GM10266 (cell line): Measurements from ENCODE around the gene PDILT.

Experiments
- DNase-seq: peaks from one replicate; pipeline ENCODE4 v3.0.0; 2012; ENCODE audit errors: extremely low spot score
- CTCF ChIP-seq: IDR thresholded peaks from 2 replicates; pipeline ENCODE4 v1.5.1; 2012; ENCODE audit warnings: mild to moderate bottlenecking, low read depth; ENCODE audit not compliant: control insufficient read depth, insufficient read depth; ENCODE audit errors: missing control alignments

Gene PDILT

GRCh38 chr16:20363191-20363590 is 41.3 kb downstream of the PDILT start:
- no peak for TF ChIP-seq CTCF
- no peak for DNase-seq

DNA sequence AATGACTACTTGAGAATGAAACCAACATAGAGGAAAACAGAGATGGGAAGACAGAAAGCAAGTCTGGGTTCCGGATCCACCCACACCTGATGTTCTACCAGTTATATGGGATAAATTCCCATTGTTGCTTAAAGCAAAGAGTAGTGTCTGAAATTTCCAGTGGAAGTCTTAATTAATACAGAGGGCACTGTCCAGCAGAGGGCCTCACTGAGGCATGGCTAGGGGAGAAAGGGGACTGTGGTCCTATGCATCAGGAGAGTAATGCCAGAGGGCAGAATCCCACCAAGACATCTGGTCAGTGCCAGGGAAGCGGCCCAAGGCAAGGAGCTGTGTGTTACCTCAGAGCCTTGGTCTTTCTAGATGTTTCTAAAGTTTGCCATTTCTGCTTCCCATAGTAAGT is 44.5 kb downstream of the PDILT start:
- peak; percentile 38 for TF ChIP-seq CTCF
- no peak for DNase-seq

DNA sequence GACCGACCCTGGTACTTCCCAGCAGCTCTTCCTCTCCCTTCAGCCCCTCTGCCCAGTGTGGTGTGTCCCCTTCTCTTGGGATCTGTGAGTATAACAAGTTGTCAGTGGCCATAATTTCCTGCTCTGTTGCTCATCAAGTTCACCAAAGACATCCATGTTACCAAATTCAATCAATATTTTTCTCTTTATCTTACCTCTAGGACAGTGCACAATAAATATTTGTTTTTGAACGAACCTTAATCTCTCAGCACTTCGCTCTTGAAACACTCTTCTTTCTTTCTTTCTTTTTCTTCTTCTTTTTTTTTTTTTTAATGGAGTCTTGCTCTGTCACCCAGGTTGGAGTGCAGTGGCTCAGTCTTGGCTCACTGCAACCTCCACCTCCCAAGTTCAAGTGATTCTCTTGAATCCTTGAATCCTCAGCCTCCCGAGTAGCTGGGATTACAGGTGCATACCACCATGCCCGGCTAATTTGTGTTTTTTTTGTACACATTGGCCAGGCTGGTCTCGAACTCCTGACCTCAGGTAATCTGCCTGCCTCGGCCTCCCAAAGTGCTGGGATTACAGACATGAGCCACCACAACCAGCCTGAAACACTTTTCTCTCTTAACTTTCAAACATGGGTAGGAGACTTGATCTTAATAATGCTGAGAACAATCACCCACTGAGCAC is 49.3 kb downstream of the PDILT start:
- TF ChIP-seq CTCF, result no peak
- no peak for DNase-seq

DNA sequence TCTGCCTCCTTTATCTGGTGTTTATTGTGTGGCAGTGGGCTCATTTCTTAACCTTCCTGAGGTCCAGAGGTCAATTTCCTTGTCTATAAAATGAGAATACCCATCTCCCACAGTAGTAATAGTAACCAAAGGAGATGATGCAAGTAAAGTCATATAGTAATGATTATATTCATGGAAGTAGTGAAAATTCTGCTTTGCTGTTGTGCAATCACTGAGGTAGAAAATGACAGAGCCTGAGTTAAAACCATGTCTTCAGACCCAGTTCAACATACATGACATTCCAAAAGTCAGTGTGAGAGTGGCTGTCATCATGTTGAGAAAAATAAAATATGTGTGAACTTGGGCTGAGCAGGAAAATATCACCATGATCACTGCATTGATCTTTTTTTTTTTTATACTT is 51.2 kb downstream of the PDILT start:
- DNase-seq, result no peak
- no peak for TF ChIP-seq CTCF

GRCh38 chr16:20352615-20353014 is 51.9 kb downstream of the PDILT start, which contains the start of gene UMOD:
Gene UMOD (minus strand): TSS chr16:20352715. CDS start chr16:20350737, 1,978 bp downstream.
- TF ChIP-seq CTCF, result no peak
- no peak for DNase-seq

- DNase-seq, result no peak
- TF ChIP-seq CTCF, result no peak
Observed at GRCh38 chr16:20349615-20350014, 54.9 kb downstream of the PDILT start.

- no peak for DNase-seq
- TF ChIP-seq CTCF, result no peak
Observed at GRCh38 chr16:20348365-20349185, 56.0 kb downstream of the PDILT start.
